GOT3 (cell line): ENCODE data around the gene DEPDC1.
A peak's percentile ranks its signal among the peaks of the same experiment; 100 is the strongest.
"Not testable (repeated sequence)": the region's sequence is repeated elsewhere in the genome, so short reads cannot be mapped to it uniquely, and the experiment has no call there.

ENCODE experiments used
- DNase-seq: peaks from one replicate; lab custom pipeline; 2025; ENCODE audit warnings: mixed read lengths; lab: John Stamatoyannopoulos, UW

Gene DEPDC1

DNA sequence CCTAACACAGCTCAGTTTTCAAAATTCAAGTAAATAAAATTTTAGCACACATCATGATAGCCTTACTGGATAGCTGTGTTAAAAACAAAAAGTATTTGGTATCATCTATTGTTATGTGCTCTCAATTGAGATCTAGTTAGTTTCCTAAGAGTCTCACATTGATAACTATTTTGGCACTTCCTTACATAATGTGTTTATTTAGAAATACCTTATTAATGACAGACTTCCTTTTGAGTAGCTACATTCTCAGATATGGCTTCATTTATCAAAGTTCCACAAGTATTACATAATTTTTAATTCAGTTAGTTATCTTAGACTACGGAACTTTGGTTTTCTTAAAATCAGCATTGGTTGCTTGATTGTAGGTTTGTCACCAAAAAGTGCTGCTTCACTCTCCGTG, 20.3 kb downstream of the DEPDC1 start:
- not testable (repeated sequence) for DNase-seq

DNA sequence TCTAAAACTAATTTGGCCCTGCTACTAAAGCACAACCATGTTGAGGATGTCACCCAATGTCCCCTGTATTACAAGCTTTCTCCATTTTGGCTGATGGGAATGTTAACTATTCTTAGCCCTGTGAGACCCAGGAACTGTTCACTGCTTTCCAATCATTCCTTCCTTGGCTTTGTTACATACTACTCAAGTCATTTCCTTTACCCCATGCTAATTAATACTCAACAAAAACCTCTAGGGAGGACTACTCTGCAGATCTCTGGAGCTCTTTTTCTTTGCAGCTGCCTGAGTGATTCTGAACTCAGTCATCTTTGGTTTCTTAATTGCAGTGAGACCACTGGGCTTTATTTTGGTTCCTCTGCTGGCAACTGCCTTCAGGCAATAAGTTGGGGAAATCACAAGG, 23.8 kb downstream of the DEPDC1 start:
- no peak for DNase-seq

DNA sequence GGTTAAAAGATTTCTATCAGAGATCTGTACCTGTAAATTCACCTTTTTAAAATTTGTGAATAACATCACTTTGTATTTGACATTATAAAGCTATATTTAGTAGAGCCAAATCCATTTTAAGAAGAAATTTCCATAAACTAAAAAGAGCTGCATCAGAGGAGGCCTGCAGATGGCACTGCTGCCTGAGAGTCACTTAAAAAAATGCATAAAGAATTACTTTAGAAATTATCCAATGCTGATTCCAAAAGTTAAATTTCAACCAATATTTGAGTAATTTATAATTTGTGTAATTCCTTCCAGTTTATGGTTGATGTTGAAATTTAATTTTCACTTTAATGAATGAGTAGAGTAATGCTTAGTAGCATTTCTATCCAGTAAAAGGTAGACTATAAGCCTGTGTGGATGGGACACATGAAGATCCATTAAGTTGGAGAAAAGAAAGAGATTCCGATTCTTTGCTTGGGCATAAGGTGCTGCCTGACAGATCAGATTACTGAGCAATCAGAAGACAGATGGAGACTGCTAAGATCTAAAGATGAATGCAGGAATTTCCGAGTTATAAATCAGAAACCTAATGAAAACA, 26.4 kb downstream of the DEPDC1 start:
- no peak for DNase-seq

DNA sequence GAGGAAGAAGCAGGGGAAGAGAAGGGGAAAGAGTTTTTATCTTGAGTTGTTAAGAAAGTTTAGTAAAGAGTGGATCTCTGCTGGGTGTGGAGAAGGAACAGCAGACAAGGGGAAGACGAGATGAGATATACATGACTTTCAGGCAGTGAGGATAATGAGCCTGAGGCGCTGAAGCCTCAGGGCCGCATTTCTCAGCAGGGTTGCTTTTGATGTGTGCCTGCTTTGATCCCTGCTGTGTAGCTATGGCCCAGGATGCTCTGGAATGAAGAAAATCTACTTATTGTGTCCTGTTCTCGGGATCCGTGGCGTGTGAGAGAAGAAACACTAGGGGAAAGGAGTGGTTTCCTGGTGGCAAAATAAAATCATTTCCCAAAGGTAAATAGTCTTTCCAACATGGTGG, 32.0 kb downstream of the DEPDC1 start:
- DNase-seq: no peak

DNA sequence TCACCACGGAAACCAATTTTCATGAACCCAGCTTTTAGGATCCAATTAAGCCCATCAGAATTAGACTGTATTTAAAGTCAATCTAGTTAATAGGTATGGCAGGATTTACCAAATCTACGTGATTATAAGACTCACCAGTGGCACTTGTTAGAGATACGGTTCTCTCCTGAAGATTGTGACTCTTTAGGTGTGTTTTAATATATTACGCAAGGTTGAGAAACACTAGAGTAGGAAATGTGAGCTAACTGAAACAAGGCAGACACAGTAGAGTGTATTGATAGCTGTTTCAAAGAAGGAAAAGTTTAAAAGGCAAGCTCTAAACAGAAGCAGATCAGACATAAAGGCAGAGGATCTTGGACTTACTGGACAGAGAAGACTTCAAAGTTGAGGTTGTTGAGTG, 35.9 kb downstream of the DEPDC1 start:
- DNase-seq: no peak

DNA sequence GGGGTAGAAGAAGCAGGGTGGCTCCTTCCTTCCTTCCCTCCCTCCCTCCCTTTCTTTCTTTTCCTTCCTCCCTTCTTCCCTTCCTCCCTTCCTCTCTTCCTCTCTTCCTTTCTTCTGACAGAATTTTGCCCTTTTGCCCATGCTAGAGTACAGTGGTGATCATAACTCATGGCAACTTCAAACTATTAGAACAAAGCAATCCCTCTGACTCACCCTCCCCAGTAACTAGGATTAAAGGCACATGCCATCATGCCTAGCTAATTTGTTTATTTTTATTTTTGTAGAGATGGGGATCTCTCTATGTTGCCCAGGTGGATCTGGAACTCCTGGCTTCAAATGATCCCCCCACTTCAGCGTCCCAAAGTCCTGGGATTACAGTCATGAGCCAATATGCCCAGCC, 37.1 kb downstream of the DEPDC1 start:
- no peak for DNase-seq

DNA sequence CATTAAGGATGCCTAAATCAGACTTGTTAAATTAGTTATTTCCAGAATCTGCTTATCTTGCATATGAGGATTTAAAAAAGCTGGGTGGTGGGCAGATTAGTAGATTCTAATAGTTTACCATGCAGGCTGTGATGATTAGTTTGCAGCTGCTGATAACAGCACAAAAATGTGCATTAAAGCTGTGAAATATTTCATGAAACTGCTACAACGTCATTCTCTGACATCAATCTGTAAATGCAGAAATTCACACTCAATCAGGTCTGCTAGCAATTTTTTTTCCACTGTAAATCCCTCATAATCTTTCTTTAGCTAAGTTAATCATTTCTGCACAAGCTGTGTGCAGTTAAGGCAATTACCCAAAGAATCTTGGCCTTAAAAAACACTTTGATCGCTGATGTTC, 37.8 kb downstream of the DEPDC1 start:
- no peak for DNase-seq

DNA sequence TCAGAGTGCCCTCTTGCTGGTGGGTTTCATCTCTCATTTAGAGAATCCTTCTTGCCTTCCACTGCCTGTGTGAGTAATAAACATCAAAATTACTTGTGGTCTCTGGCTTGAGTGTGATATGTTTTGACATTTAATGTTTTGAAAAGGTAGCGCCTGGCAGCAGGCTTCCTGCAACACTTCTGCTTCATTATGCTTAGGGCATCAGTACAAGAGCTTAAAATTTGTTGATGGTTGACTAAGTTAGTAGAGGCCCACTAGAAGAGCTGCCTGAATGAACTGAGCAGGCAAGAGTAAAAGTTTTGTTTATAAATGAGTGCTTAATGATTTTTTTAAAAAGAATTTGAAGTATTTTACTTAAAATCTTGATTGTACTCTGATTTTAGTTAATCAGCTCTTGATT, 40.7 kb downstream of the DEPDC1 start:
- no peak for DNase-seq

DNA sequence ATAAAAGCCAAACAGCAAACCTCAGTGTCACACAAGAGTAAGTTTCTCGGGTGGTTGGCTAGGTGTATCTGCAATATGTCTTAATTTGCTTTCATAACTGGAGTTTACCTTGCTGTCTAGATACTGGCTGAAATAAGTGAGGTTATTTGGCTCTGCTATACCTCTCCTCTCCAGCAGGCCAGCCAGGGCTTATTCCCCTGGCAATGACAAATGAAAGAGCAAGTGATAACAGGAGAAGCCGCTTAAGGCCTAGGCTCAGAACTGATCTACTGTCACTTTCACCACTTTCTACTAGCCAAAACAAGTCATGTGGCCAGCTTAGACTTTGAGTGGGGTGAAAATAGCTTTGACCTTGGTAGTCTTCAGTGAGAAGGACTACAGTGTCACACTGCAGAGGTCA, 42.3 kb downstream of the DEPDC1 start:
- no peak for DNase-seq

DNA sequence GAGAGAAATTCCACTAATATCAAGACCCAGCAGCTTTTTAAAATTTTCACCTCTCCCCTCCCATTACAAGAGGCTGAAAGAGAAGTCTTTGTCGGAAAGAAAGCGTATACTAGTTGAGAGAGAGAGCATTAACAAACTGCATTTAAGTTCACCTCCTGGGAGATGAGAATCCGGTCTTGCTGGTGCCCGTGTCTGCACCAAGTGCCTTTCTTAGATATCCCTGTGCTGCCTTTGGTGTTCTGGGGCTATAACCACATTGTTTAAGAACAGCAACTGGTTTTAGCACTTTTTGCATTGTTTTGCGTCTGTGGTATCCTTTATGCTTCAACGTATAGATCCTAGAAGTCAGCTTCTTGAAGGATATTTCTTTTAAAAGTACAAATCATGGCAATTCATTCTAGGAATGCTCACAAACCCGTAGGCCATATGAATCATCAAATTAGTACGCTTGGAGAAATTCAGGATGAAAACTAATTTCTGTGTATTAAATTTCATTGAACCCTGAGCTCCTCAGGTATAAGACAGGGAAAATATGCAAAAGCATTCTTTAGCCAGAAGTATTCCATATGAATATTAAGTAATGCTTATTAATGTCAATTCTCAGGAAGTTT, 43.7 kb downstream of the DEPDC1 start:
- no peak for DNase-seq

DNA sequence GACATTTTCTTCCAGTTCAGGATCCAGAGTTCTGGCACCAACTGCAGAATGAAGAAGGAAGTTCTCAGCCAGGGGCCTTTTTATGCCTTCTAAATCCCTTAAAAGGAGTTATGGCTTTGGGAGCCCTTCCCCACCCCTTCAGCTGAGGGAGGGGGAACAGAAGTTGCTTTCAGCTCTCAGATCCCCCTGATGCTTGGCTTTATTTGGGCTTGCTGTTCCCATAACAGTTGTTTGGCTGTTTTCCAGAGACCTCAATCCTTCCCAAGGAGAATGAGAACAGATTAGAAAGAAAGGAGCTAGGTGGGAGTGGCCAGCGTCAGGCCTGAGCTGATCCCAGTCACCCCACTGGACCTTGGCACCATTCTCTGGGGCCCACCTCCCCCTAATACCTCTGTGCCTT, 47.0 kb downstream of the DEPDC1 start, which contains the start of gene RPE65:
RPE65 (minus strand) TSS at position 54 of the 400 bp plus-strand sequence; CDS start at position 5, 49 bp downstream.
- DNase-seq: no peak

DNA sequence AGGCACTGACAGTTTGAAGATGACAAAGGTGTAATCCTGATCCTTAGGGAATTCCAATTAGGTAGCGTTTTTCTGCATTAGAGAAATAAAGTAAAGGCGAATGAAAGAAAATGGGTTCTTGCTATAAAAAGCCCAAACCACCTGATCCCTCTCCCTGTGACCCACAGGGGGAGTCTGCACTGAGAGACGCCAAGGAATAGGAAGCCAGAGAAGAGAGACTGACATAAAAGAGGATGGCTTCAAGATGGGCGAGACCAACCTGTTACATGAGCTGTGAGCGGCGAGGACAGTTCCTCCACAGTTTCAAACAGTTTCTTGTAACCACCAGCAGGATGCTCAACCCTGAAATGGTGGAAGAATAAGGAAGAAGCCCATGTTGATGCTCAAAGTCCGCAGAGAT, 48.5 kb downstream of the DEPDC1 start:
- DNase-seq: no peak

DNA sequence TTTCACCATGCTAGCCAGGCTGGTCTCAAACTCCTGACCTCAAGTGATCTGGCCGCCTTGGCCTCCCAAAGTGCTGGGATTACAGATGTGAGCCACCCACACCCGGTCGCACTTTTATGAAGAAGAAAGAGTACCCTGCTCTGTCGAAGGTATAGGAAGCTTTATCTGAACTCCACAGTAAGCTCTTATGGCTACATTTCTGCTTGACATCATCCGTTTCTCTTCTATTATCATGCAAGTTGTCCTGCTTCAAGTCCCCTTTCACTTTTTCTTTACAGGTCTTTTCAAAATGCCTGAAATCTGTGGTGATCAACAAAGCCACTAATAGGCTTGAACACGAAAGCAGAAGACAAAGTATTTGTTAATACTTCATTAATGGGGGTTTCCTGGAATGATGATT, 51.2 kb downstream of the DEPDC1 start:
- no peak for DNase-seq

DNA sequence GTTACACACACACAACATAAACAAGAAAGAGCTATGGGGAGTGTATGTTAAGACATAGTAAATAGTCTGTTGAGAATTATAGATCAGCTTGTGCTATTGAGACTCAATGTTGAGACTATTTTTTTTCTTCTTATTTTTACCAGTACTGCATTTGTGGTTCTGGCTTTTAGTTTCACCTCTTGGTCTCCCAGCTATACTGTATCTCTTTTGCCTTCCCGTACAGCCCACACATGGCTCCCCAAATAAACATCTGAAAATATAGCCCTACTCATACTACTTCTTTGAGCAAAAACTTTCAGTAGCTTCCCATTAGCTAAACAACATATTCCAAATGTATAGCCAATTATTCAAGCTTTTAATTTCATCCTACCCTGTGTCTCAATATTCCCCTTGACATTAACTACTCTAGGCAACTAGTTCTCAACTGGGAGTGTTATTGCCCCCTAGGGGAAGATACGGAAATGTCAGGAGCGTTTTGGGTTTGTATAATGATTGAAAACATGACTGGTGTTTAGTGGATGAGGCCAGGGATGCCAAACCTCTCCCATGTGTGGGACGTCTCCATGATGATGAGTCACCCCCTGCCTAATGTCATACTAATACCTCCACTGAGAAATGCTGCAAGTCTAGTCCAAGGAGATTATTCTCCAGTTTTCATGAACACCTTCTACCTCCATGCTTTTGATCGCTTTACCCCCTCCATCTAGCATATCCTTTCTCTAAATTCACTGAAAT, 53.9 kb downstream of the DEPDC1 start:
- peak; percentile 16 for DNase-seq

DNA sequence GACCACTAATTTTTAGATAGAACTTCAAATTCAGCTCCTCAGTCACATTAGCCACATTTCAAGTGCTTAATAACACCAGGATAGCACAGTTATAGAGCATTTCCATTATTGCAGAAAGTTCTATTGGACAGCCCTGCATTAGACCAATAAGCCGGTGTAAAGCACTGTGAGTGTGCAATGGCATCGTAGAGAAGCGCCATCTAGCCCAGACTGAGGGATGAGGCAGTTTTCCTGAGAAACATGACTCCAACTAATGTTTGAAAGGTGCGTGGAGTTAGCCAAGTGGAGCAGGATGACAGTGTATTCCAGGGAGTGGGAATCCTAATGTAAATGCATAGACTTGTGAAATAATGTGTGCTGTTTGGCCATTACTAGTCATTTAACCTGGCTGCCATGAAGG, 54.9 kb downstream of the DEPDC1 start:
- DNase-seq: no peak

DNA sequence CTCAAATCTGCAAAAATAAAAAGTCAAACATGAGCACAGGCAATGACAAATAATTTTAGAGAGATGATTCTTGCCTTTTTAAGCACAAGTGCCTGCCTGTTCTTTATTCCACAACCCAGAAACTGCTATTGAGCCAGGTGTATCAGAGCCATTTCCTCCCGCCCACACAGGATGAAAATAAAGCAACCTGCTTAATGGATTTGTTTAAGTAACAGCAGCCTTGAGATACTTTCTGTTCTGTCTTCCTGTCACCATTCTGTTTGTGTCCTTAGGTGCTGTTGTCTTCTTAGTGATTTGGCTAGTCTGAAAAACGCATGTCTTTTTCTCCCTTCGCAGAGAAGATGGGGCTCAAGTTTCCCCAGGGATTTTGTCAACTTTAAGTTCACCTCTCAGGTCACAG, 58.6 kb downstream of the DEPDC1 start:
- no peak for DNase-seq

DNA sequence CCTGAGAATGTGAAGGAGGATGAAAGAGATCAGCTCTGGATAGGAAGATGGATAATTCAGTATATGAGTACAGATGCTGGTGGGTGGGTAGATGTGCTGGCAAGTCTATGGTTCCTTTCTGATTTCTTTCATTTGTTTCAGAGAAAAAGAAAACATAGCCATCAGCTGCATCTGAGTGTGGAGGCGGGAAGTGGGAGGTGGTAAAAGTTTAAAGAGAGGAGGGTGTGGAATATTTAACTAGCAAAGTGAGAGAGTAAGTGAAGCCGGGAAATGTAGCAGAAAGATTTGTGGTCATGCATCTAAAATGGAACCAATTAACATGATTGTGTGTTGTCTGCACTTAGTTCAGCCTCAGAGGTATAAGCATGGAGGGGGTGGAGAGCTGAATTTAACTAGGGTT, 63.5 kb downstream of the DEPDC1 start:
- DNase-seq: no peak

DNA sequence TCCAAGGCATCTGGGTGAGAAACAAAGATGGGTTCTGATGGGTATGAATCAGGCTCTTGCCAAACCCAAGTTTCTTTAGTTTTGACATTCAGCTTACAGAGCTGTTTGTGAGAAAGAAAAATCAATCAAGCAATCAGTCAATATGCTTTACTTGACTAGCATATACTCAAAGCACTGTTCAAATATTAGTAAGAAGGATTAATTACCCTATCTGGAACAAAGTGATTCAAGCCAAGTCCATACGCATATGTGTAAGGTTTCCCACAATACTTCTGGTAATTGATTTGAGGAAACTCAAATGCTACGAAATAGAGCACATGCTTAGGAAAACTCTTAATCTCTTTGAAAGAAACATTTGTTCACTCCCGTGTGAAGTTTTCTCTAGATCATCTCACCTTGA, 65.8 kb downstream of the DEPDC1 start:
- no peak for DNase-seq

DNA sequence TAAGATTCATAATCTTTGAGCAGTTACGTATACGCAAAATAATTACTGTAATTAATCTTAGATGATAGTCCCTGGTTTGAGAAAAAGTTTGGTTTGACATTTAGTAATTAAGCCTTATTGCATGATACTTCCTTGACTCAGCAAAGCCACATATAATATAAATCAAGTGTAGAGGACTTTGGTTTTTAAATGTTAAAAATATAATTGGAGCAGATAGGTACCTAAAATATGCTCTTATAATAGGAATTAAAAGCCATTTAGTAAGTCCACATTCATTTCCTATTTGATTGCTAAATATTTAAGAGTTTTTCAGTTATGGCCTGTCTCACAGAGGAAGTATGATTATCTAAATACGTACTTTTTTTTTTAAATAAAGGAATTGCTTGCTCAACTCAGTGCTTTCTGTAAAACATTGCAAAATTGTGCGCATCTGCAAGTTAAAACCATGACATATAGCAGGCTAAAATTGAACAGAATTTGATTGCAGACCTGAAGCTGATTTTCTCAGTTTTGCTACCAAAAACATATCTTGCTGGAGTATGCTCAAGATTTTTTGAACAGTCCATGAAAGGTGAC, 67.6 kb downstream of the DEPDC1 start:
- DNase-seq: no peak

DNA sequence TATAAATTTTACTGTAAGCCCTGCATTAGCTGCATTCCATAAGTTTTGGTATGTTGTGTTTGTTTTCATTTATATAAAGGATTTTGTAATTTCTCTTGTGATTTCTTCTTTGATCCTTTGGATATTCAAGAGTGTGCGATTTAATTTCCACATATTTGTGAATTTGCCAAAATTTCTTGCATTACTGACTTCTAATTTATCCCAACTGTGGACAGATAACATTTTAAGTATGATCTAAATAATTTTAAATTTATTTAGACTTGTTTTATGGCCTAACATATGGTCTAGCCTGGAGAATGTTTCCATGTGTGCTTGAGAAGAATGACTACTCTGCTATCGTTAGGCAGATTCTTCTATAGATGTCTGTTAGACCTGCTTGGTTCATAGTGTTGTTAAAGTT, 70.3 kb downstream of the DEPDC1 start:
- no peak for DNase-seq
